ENCODE results near the gene SOHLH1.

The SOHLH1 gene

GRCh38 chr9:135693771-135694170 is 5.5 kb downstream of the SOHLH1 start:
- Histone ChIP-seq H3K79me2 (ENCODE audit: control insufficient read depth, insufficient read depth, low read length, poor library complexity) (no peaks in the 10 kb centered on the region), H3K27ac (ENCODE audit: low read depth, low read length) (no peak overlapping the region), H3K4me1 (ENCODE audit: control insufficient read depth in 1 of 2, insufficient read depth in 2 of 2, low read length in 2 of 2) (no peaks in the 10 kb centered on the region), H4K91ac (ENCODE audit: low read depth, low read length) (no peak overlapping the region), H4K12ac (ENCODE audit: low read depth, low read length) (no peak overlapping the region), H3K4me2 (ENCODE audit: low read length) (no peak overlapping the region), H3K36me3 (ENCODE audit: control insufficient read depth in 1 of 2, insufficient read depth in 2 of 2, low read length in 2 of 2) (no peaks in the 10 kb centered on the region), H2BK120ac (ENCODE audit: insufficient read depth, low read length, poor library complexity) (no peak overlapping the region), H4K8ac (ENCODE audit: low read depth, low read length) (no peak overlapping the region), H2AFZ (ENCODE audit: insufficient read depth, low read length, poor library complexity) (no peak overlapping the region), H3K18ac (ENCODE audit: low read length) (no peak overlapping the region), H2BK5ac (ENCODE audit: low read depth, low read length, poor library complexity) (no peak overlapping the region), H3K23ac (ENCODE audit: low read length) (no peak overlapping the region), H3K4me3 (ENCODE audit: low read depth, low read length) (no peak overlapping the region), H3K9me3 (ENCODE audit: insufficient read depth, low read depth, low read length) (peaks cover 11% of the 10 kb centered on the region), H3K27me3 (ENCODE audit: insufficient read depth, low read length) (no peaks in the 10 kb centered on the region), H2BK12ac (ENCODE audit: low read length) (no peak overlapping the region), H3K14ac (ENCODE audit: low read length) (no peak overlapping the region), H3K9ac (ENCODE audit: low read length) (no peak overlapping the region), H3K4ac (ENCODE audit: low read depth, low read length) (no peak overlapping the region), H3K79me1 (ENCODE audit: low read length) (no peaks in the 10 kb centered on the region), H2AK5ac (ENCODE audit: low read length) (no peak overlapping the region)
- no CpG with 5 or more reads among the region's 11 CpGs for WGBS (ENCODE audit: extremely low coverage, insufficient coverage, insufficient read length)
- no peak for DNase-seq

GRCh38 chr9:135693265-135693664 is 6.0 kb downstream of the SOHLH1 start:
- Histone ChIP-seq H2BK120ac (ENCODE audit: insufficient read depth, low read length, poor library complexity) (no peak overlapping the region), H3K27me3 (ENCODE audit: insufficient read depth, low read length) (no peaks in the 10 kb centered on the region), H4K8ac (ENCODE audit: low read depth, low read length) (no peak overlapping the region), H4K12ac (ENCODE audit: low read depth, low read length) (no peak overlapping the region), H3K9ac (ENCODE audit: low read length) (no peak overlapping the region), H2BK5ac (ENCODE audit: low read depth, low read length, poor library complexity) (no peak overlapping the region), H3K9me3 (ENCODE audit: insufficient read depth, low read depth, low read length) (peaks cover 10% of the 10 kb centered on the region), H2AK5ac (ENCODE audit: low read length) (no peak overlapping the region), H2AFZ (ENCODE audit: insufficient read depth, low read length, poor library complexity) (no peak overlapping the region), H3K23ac (ENCODE audit: low read length) (no peak overlapping the region), H3K18ac (ENCODE audit: low read length) (no peak overlapping the region), H3K27ac (ENCODE audit: low read depth, low read length) (no peak overlapping the region), H3K36me3 (ENCODE audit: control insufficient read depth in 1 of 2, insufficient read depth in 2 of 2, low read length in 2 of 2) (no peaks in the 10 kb centered on the region), H3K4me2 (ENCODE audit: low read length) (no peak overlapping the region), H3K79me1 (ENCODE audit: low read length) (no peaks in the 10 kb centered on the region), H3K14ac (ENCODE audit: low read length) (no peak overlapping the region), H3K4me1 (ENCODE audit: control insufficient read depth in 1 of 2, insufficient read depth in 2 of 2, low read length in 2 of 2) (no peaks in the 10 kb centered on the region), H3K4ac (ENCODE audit: low read depth, low read length) (no peak overlapping the region), H3K79me2 (ENCODE audit: control insufficient read depth, insufficient read depth, low read length, poor library complexity) (no peaks in the 10 kb centered on the region), H2BK12ac (ENCODE audit: low read length) (no peak overlapping the region), H4K91ac (ENCODE audit: low read depth, low read length) (no peak overlapping the region), H3K4me3 (ENCODE audit: low read depth, low read length) (no peak overlapping the region)
- no peak for DNase-seq
- no CpG with 5 or more reads among the region's 16 CpGs for WGBS (ENCODE audit: extremely low coverage, insufficient coverage, insufficient read length)

- H3K23ac ChIP-seq (ENCODE audit: low read length), result no peak overlapping the region
- H2AFZ ChIP-seq (ENCODE audit: insufficient read depth, low read length, poor library complexity), result no peak overlapping the region
- H3K4me2 ChIP-seq (ENCODE audit: low read length), result no peak overlapping the region
- H3K79me2 ChIP-seq (ENCODE audit: control insufficient read depth, insufficient read depth, low read length, poor library complexity), result no peaks in the 10 kb centered on the region
- H3K4me3 ChIP-seq (ENCODE audit: low read depth, low read length), result no peak overlapping the region
- no peaks in the 10 kb centered on the region for H3K36me3 ChIP-seq (ENCODE audit: control insufficient read depth in 1 of 2, insufficient read depth in 2 of 2, low read length in 2 of 2)
- no peaks in the 10 kb centered on the region for H3K27me3 ChIP-seq (ENCODE audit: insufficient read depth, low read length)
- H3K18ac ChIP-seq (ENCODE audit: low read length), result no peak overlapping the region
- H4K12ac ChIP-seq (ENCODE audit: low read depth, low read length), result no peak overlapping the region
- no peaks in the 10 kb centered on the region for H3K79me1 ChIP-seq (ENCODE audit: low read length)
- no peak overlapping the region for H4K8ac ChIP-seq (ENCODE audit: low read depth, low read length)
- DNase-seq, result no peak
- no peak overlapping the region for H3K27ac ChIP-seq (ENCODE audit: low read depth, low read length)
- no CpG with 5 or more reads among the region's 11 CpGs for WGBS (ENCODE audit: extremely low coverage, insufficient coverage, insufficient read length)
- H3K4me1 ChIP-seq (ENCODE audit: control insufficient read depth in 1 of 2, insufficient read depth in 2 of 2, low read length in 2 of 2), result no peaks in the 10 kb centered on the region
- peaks cover 10% of the 10 kb centered on the region for H3K9me3 ChIP-seq (ENCODE audit: insufficient read depth, low read depth, low read length)
- no peak overlapping the region for H2BK5ac ChIP-seq (ENCODE audit: low read depth, low read length, poor library complexity)
- H3K14ac ChIP-seq (ENCODE audit: low read length), result no peak overlapping the region
- no peak overlapping the region for H4K91ac ChIP-seq (ENCODE audit: low read depth, low read length)
- no peak overlapping the region for H3K9ac ChIP-seq (ENCODE audit: low read length)
- no peak overlapping the region for H2AK5ac ChIP-seq (ENCODE audit: low read length)
- no peak overlapping the region for H2BK12ac ChIP-seq (ENCODE audit: low read length)
- no peak overlapping the region for H2BK120ac ChIP-seq (ENCODE audit: insufficient read depth, low read length, poor library complexity)
- no peak overlapping the region for H3K4ac ChIP-seq (ENCODE audit: low read depth, low read length)
Observed at GRCh38 chr9:135692410-135692809, 6.9 kb downstream of the SOHLH1 start.

- no peak overlapping the region for H3K4me2 ChIP-seq (ENCODE audit: low read length)
- no CpG with 5 or more reads among the region's 19 CpGs for WGBS (ENCODE audit: extremely low coverage, insufficient coverage, insufficient read length)
- H3K9me3 ChIP-seq (ENCODE audit: insufficient read depth, low read depth, low read length), result peaks cover 11% of the 10 kb centered on the region
- H3K36me3 ChIP-seq (ENCODE audit: control insufficient read depth in 1 of 2, insufficient read depth in 2 of 2, low read length in 2 of 2), result no peaks in the 10 kb centered on the region
- H3K9ac ChIP-seq (ENCODE audit: low read length), result no peak overlapping the region
- no peak overlapping the region for H3K23ac ChIP-seq (ENCODE audit: low read length)
- DNase-seq, result no peak
- H3K79me2 ChIP-seq (ENCODE audit: control insufficient read depth, insufficient read depth, low read length, poor library complexity), result no peaks in the 10 kb centered on the region
- H3K14ac ChIP-seq (ENCODE audit: low read length), result no peak overlapping the region
- H4K8ac ChIP-seq (ENCODE audit: low read depth, low read length), result no peak overlapping the region
- H3K4me3 ChIP-seq (ENCODE audit: low read depth, low read length), result peak overlapping the region; percentile 57
- no peaks in the 10 kb centered on the region for H3K79me1 ChIP-seq (ENCODE audit: low read length)
- H2AK5ac ChIP-seq (ENCODE audit: low read length), result no peak overlapping the region
- H2BK12ac ChIP-seq (ENCODE audit: low read length), result no peak overlapping the region
- H4K12ac ChIP-seq (ENCODE audit: low read depth, low read length), result no peak overlapping the region
- H2BK5ac ChIP-seq (ENCODE audit: low read depth, low read length, poor library complexity), result no peak overlapping the region
- no peak overlapping the region for H3K18ac ChIP-seq (ENCODE audit: low read length)
- no peak overlapping the region for H4K91ac ChIP-seq (ENCODE audit: low read depth, low read length)
- no peak overlapping the region for H2BK120ac ChIP-seq (ENCODE audit: insufficient read depth, low read length, poor library complexity)
- no peak overlapping the region for H3K27ac ChIP-seq (ENCODE audit: low read depth, low read length)
- H3K4me1 ChIP-seq (ENCODE audit: control insufficient read depth in 1 of 2, insufficient read depth in 2 of 2, low read length in 2 of 2), result no peaks in the 10 kb centered on the region
- H3K27me3 ChIP-seq (ENCODE audit: insufficient read depth, low read length), result no peaks in the 10 kb centered on the region
- no peak overlapping the region for H2AFZ ChIP-seq (ENCODE audit: insufficient read depth, low read length, poor library complexity)
- no peak overlapping the region for H3K4ac ChIP-seq (ENCODE audit: low read depth, low read length)
Observed at GRCh38 chr9:135690836-135691570, 8.3 kb downstream of the SOHLH1 start.
